Activated CD8-positive, alpha-beta memory T cell treated with anti-CD3 and anti-CD28 coated beads, Interleukin-2, amount 50 U/mL, for 48 hours (primary cell): ENCODE measurements around the gene RTL10.

Source experiments
- DNase-seq: peaks from one replicate; pipeline ENCODE4 v3.0.0-alpha.2; 2020

Gene RTL10, protein sequence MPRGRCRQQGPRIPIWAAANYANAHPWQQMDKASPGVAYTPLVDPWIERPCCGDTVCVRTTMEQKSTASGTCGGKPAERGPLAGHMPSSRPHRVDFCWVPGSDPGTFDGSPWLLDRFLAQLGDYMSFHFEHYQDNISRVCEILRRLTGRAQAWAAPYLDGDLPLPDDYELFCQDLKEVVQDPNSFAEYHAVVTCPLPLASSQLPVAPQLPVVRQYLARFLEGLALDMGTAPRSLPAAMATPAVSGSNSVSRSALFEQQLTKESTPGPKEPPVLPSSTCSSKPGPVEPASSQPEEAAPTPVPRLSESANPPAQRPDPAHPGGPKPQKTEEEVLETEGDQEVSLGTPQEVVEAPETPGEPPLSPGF

DNA sequence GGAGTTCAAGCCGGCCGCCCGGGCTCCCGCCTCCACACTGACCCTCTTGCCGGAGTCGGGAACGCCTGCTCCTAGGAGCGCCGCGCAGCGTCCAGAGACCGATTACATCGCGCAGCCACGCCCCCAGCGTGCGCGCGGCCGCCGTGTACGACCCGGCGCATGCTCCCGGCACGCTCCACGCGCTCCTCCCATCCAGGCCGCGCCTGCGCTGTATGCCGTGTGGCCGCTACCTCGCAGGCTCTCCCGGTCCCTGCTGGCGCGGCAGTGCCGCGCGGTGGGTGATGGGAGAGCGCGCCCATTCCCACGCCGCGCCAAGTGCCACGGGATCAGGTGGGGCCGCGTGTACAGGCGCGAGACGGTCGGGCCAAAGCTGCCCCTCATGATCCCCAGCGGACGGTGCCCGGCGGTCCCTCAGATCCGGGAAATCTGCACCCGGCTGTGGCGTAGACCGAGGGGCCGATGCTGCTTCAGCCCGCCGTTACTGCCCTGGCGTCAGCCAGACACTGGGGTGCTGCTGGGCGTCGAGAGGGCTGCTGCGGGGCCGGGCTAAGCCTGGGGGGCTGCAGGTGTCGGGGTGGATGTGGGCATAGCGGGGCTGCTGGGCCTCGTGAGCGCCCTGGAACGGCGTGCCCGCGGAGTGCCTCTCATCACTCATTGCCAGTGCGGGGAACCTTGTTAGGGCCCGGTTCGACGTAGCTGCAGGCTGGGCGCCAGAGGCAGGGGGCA is at the start of gene RTL10, which contains the start of gene GNB1L:
Gene RTL10 (minus strand): TSS at position 97 of the 726 bp plus-strand sequence. CDS start 2,613 bp downstream, outside the sequence.
Gene GNB1L (minus strand): TSS at position 97 of the 726 bp plus-strand sequence. CDS start 33,519 bp downstream, outside the sequence.
- DNase-seq, result peak; percentile 98

DNA sequence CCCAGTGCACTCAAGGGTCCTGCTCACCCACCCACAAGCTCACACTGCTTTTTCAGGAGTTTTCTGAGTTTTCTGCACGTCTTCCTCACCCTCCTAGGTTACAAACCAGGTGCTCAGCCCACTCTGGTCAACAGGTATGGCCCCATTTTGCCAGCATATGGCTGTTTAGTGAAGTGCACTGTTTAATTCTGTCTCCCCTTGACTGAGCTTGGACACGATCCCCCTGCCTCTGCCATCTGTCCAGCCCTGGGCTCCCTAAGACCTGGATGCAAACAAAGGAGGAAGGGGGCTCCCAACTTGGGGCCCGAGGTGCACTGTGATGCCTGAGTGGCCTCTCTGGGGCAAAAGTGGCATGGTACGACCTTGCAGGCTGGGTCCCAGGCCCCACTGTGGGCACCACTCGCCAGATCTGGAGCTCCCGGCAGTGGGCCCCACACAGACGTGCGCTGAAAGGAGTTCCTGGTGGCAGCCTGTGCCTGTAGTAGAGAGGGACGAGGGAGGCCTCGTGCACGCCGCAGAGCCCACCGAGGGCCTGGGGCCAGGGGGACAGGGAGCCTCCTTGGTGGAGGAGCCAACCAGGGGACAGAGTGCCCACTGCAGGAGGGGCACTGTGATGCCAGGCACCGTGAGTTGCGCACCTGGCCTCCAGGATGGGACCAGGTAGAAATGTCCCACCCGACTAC is 49.6 kb upstream of the RTL10 start:
- no peak for DNase-seq

DNA sequence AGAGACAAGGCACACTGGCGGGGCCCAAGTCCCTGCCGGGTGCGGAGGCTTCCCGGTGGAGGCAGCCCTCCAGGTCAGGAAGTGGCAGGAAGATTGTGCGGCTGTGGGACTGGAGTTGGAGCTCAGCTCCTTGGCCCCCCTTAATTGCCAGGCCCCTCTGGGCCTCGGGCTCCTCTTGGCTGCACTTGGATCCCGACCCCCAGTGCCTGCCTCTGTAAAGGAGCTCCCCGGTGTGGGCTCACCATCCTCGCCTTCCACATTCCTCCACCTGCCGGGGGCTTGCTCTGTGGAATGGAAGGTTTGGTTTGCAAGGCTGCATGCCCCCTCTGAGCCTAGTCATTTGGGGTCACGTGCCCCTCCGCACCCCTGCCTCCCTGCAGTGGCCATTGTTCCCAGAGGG is 48.8 kb upstream of the RTL10 start:
- DNase-seq, result no peak

DNA sequence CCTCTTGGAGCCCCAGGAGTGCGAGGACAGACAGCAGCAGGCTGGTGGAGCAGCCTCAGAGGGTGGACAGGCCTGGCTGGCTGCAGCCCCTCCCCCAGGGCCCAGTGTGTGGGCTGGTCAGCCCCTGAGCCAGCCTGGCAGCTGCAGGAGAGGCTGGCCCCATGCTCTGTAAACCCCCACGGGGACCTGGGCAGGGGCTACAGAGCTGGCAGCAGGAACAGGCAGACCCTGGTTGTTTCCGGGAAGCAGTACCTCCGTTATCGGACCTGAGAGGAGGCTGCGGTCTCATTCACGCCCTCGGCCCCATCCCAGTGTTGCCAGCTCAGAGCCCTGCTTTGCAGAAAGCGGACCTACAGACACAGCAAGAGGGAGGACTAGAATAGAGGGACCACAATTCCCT is 48.4 kb upstream of the RTL10 start:
- no peak for DNase-seq

DNA sequence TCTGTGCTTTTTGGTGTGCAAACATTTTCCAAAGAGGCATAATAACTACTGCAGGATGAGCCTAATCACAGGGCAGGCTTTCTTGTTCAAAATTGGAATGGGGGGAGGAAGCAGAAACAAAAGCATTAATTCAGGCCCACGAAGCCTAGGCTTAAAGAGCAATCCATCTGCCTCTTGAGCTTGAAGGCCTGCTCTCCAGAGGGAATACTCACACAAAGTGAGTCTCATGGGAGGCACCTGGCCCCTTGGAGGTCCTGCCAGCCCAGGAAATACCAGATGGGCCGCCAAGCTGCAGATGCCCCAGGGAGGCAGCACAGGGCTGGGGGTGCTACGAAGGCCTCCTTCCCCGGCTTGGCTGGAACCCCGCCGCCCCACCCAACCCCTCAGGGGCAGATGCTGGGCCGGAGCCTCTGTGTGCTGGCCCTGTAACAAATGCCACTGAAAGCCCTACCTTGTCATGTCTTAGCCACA is 47.6 kb upstream of the RTL10 start:
- no peak for DNase-seq

DNA sequence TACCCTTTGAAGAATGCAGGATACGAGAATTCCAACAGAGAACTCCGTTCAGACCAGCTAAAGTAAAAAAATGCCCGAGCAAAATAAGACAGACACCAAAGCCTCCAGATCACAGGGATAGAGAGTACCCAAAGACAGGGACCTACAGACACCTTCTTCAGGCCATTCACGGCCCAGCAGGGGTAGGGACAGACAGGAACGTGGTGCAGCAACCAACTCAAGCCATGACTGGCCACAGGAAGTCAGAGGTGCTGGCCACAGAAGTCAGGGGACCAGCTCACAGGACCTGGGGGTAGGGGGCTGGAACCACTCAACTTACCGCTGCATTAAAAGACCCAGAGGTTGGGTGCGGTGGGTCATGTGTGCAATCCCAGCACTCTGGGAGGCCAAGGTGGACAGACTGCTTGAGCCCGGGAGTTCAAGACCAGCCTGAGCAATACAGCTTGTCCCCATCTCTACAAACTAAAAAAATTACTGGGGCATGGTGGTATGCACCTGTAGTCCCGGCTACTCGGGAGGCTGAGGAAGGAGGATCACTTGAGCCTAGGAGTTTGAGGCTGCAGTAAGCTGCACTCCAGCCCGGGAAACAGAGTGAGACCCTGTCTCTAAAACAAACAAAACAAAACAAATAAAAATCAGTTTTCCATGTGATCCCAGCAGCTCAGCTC is 47.0 kb upstream of the RTL10 start:
- no peak for DNase-seq

DNA sequence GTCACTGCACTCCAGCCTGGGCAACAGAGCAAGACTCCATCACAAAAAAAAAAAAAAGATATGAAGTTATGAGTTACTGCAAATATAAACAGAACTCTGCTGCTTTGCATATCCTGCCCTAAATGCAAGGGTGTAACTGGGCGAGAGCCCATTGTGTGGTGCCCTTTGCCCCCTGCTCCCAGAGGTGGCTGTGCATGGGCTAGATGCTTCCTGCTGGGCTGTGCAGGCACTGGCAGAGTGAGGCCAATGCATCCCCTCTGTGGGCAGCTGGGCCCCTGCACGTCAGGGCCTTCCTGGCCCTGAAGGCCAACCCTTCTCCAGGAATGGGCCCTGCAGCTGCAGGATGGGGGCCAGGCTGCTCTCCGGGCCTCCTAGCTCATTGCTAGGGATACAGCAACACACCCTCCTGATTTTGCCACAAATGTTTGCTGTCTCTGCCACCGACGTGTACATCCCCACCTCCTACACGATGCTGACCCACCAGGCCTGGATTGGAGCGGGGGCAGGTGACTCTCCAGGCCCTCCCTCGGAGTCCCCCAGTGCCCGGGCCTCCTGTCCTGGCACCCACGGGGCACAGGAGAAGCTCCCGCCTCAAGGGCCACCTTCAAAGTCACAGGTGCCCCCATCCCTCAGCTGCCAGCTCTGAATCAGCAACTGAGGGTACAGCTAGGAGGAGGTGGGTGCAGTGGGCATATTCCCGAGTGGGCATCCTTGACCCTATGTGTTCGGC is 46.2 kb upstream of the RTL10 start:
- DNase-seq, result no peak

DNA sequence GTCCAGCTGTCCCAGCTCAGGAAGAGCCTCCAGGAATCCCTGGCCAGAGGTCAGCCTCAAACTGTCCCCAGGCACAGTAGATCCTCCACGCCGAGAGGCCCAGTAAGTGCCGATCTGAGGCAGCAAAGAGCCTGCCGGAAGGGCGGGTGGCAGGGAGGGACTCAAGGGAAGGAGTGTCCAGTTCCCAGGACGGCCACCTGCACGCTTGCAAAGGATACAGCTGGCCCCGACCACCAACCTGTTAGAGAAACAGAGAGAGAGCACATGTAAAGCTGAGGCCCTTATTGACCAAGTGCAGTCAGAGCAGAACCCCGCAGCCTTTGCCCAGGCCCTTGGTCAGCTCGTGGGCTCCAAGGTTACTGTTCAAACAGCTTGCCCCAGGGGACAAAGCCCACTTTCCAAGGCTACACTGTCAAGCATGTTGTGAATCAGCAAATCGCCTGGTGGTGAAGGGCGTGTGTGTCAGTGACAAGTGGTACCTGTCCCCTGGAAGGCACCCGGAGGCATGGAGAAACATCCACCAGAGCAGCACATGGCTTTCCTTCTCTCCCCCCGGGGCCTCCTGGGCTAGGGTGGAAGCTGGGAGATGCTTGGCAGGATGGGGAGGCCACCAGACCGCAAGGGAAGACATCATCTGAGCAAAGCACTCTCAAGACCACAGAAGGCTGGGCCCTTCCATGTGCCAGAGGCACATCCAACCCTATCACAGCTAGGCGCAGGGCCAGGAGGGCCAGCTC is 44.3 kb upstream of the RTL10 start:
- no peak for DNase-seq

DNA sequence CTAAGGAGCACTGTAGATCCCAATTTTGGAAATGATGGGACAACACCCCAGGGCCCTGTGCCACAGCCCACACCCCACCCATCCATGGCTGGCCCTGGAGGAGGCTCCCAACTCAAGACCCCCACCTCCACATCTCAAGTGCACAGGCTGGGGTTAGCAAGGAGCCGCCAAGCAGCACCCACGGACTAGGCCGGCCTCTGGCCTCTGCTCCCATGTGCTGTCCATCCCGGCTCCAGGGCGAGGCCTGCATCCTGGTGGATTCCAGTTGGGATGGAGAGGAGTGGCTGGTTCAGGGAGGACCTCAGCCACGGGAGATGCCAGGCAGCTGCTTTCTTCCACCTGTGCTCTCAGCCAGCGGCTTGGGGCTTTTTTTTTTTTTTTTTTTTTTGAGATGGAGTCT is 43.5 kb upstream of the RTL10 start:
- DNase-seq, result no peak

DNA sequence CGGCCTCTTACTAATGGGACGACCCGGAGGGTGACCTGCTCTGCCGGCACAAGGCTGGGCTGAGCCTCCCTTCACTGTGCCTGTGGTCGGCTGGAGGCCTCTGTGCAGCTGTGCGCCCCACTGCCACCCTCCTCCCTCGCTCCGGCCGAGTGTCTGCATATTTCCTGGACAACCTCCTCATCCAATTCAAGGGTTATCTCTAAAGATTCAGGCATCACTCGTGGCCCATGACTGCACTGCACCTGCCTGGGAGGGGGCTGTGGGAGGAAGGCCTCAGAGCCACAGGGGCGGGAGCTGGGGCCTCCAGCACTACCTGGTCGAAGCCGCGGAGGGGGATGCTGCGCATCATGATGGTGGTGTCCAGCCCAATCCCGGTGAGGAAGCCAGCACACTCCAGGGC is 43.1 kb upstream of the RTL10 start:
- DNase-seq, result no peak

DNA sequence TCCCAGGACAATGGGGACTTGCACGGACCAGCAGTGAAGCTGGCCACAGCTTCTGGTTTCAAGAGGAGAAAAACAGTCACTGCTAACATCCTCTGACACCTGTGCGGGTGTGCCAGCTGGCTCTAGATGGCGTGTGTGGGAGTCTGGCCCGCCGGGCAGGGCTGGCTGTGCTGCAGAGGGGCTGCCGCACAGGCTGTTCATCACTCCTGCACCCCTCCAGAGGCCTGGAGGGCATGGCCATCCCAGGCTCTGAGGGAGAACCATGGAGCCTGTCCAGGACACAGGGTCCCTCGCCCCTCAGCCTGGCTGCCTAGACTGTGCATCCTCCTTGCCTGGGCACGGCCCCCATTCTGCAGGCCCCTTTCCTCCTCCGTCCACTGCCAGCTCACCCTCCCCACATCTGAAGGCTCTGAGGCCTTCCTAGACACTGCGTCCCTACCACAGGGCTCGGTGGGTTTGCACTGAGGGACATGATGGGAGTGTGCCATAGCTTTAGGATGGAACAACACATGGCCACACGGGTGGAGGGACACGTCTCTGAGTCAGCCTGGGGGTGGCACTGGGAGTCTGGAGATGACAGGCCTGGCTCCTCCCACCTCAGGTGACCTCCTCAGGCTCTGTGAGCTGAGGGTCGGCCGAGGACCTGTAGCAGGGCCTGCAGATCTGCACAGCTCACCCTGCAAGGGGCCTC is 42.1 kb upstream of the RTL10 start:
- DNase-seq, result no peak

DNA sequence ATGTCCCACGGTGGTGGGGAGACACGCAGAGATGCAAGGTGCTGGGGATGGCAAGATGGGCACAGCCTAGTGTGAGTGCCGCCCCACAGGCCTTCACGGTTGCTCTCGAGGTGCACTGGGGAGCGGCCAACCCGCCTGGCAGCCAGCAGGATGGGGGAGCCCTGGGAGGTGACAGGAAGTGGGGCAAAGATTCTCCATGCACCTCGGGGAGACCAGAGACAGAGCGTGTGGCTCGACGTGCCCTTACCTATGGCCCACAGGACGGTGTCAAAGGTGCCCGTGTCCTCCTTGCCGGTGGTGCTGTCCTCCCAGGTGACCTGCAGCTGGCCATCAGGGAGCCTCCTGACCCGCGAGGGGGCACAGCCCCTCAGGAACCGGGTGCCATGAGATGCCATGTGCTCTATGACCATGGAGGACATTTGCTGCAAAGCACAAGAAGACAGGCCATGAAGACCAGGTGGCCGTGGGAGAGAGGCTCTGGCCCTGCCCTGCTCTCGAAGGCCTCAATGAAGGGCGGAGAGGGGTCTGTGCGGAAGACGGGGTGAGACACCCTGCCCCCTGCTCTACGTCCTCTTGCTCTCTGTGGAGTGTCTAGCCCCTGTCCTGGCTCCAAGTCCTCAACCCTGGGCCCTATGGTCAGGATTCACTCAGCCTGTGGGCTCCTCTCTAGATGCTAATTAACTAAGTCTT is 40.6 kb upstream of the RTL10 start:
- DNase-seq, result no peak

DNA sequence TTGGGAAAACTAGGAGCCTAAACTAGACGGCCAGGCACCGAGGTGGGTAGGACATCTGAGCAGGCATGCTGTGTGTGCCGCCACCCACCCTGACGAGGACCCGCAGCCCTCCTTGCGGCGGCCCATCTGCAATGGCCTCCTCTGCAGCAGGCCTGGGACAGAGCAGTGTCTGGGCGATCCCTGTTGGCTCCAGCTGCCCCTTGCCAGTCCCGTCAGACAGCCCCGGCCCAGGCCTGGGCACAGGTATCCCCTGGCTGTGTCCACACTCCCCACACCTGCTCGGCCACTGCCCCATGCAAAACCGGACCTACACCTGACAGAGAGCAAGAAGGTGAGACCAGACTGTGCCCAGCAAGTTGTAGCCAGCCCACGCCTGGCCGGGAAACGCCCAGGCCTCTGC is 38.7 kb upstream of the RTL10 start:
- no peak for DNase-seq

DNA sequence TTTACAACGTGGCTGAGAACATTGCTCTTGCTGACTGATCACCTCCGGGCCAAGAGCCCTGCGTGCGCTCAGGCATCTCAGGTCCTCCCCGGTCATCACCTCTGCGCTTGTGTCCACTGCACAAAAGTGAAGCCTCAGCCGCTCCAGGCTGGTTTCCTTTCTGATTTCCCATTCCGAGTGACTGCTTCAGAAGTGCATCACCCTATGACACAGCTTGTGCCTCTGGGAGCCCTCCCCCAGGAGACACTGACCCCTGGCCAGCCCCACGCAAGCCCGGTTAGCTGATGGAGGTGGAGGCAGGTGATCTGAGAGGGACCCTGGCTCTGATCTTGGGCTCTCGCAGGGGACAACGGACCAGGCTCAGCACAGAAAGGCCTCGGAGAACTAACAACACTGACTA is 38.3 kb upstream of the RTL10 start:
- DNase-seq, result no peak

DNA sequence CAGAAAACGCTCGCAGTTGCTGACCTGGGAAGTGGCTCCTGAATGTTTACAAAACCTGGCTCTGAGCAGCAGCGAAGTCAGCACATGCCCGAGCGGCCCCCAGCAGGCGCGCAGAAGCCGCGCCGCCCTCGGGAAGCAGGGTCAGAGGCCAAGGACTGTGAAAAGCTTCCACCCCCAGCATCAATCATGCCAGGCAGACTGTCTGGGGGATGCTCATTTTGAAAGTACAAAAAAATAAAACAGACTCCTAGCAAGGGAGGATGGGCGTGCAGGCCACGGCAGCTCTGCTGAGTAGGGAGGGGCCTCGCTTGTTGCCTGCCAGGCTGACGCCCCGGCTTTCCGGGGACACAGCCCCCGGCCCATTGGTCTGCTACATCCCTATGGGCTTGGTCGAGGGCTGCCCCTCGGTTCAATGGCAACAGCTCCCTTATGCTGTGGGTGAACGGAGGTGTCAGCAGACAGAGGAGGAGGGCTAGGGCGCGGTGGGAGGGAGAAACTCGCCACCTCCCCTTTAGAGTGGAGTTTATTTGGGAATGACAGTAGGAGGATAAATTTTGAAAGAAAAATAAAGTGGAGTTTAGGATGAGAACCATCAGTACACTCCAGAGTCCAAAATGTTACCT is 37.7 kb upstream of the RTL10 start:
- DNase-seq, result peak; percentile 80

DNA sequence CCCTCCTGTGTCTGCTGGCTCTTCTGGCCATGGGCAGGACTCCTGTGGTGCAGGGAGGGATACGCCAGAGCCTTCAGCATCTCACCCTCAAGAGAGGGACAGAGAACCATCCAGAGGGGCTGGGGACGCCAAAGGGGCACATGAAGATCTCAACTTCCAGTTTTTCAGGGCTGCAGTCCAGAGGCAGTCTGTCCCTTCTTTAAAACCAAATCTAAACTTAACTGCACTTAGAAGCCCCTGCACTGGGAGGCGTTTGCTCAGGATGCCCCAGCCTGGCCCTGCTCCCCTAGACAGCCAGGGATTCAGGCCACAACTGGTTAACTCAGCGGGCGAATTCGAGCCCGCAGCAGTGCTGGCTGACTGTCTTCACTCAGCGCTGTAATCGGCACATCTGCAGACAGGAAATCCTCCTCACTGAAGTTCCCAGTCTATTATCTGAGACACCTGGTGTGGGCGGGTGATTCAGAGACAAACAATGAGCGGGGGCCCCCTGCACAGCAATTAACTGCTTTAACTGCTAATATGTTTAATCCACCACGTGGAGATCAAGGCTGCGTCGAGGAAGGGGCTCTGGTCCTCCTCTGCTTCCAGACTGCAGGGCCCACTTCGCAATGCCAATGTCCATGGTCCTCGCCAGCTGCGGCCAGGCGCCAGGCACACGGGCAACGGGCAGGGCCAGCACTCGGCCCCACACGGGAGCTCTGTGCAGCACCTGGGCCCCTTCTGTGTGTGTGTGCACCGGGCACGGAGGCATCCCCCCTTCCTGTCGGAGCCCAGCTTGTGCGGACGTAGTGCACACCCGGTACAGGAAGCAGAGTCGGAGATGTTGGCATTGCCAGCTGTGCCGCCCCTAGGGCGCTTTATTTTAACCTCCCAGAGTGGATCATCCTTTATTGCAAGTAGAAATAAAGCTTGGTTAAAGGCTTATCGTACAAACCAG is 36.9 kb upstream of the RTL10 start:
- peak; percentile 82 for DNase-seq

DNA sequence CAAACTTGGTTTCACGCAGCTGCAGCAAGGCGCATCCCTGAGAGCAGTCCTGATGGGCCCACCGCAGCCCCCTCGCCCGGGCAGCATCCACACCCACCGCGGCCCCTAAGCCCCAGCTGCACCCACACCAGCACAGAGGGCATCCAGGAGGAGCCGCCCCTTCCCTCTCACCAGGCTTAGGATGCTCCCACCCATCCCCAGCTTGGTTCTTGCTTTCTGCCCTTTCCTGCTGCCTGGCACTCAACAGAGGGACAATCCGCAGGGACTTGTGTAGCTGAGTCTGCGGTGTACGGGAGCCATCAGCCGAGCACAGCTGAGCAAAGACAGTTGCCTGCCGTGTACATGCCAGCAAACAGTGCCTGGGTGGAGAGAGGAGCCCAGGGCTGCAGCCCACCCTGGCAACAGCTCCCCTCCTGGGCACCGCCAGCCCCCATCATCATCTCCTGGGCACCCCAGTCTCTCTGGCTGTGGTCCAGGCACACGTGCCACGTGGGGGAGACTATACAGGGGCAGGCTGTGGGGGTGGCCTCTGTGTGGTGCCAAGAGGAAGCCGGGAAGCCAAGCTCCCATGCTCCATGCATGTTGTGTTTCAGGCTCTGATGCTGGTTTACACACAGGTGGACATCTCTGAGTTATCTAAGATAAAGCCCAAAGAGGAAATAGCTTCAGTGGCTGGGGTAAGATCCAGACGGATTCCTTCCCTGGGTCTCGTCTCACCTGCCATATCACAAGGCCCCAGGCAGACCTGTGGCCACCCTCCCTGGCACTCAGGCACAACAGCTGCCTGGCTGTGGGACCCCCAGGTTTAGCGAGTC is 36.0 kb upstream of the RTL10 start:
- no peak for DNase-seq

DNA sequence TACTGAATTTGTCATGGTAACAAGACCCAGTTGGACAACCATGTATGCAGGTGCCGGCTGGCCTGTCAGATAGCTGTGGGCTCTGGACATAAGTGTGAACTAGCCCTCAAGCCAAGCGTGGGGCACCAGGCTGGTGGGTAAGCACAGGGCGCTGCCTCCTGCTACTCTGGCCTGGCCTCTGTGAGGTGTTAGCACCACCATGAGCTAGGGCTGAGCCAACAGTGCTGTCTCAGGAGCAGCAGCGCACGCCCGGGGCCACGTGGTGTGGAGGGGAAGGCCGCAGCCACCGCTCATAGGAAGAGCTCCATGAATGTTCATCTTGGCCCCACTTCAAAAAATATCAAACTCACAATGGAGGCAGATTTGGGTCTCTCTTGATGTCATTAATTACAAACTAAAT is 35.3 kb upstream of the RTL10 start:
- DNase-seq, result no peak
